Small intestine (tissue), 7 donors: ENCODE data around the gene CORO1C. TPM values are rescaled to one million over a fixed set of nuclear protein-coding genes. Genes with fewer than 3 reads are reported as not detected.

Source experiments
- DNase-seq, 2 donors: peaks; one replicate each; pipeline versions ENCODE4 v3.0.0 to v3.0.0-alpha.2; 2013
- FAIRE-seq: peaks from 2 replicates; lab custom pipeline; 2012; peaks lifted over from hg19 to GRCh38; lab: Jason Lieb, UNC
- H3K27ac ChIP-seq, 3 donors: one replicate each; pipeline ENCODE4 v1.5.1; 2013; ENCODE audit warnings: low read length in 2 of 3, mild to moderate bottlenecking in 2 of 3, control low read depth in 1 of 3, inconsistent platforms in 1 of 3, low read depth in 1 of 3, moderate library complexity in 1 of 3
- H3K27me3 ChIP-seq, 3 donors: one replicate each; pipeline ENCODE4 v1.6.1; 2013; ENCODE audit warnings: low read length in 3 of 3, inconsistent platforms in 1 of 3; ENCODE audit not compliant: control insufficient read depth in 3 of 3, insufficient read depth in 3 of 3
- H3K36me3 ChIP-seq, 3 donors: one replicate each; pipeline ENCODE4 v1.6.1; 2013; ENCODE audit warnings: low read length in 3 of 3, inconsistent platforms in 1 of 3, low read depth in 1 of 3, mild to moderate bottlenecking in 1 of 3, moderate library complexity in 1 of 3; ENCODE audit not compliant: control insufficient read depth in 3 of 3, insufficient read depth in 2 of 3
- H3K4me1 ChIP-seq, 3 donors: one replicate each; pipeline ENCODE4 v1.6.1; 2013; ENCODE audit warnings: low read length in 2 of 3, inconsistent platforms in 1 of 3, low read depth in 1 of 3, mild to moderate bottlenecking in 1 of 3, moderate library complexity in 1 of 3; ENCODE audit not compliant: control insufficient read depth in 3 of 3, insufficient read depth in 2 of 3
- H3K4me3 ChIP-seq, 3 donors: one replicate each; pipeline ENCODE4 v1.5.1; 2013; ENCODE audit warnings: low read length in 3 of 3, control low read depth in 1 of 3, inconsistent platforms in 1 of 3, low read depth in 1 of 3, mild to moderate bottlenecking in 1 of 3, moderate library complexity in 1 of 3
- H3K9me3 ChIP-seq, 2 donors: one replicate each; pipeline ENCODE4 v1.6.1; 2013; ENCODE audit warnings: low read depth in 1 of 2, low read length in 1 of 2; ENCODE audit not compliant: control insufficient read depth in 2 of 2, insufficient read depth in 1 of 2
- WGBS, 3 donors: extraction: QIAGEN DNeasy Blood & Tissue Kit; methylation state at CpG; one replicate each; pipeline ENCODE4 v1.1.7; 2013; 5-methylcytosine and 5-hydroxymethylcytosine counted together
- polyA plus RNA-seq, 4 donors: library from polyadenylated mRNA; stranded (reverse) in 3 of 4; unstranded in 1 of 4; fragments of 200-250 nt in 3 of 4; fragments of 120-200 nt in 1 of 4; gene quantifications; one replicate each; pipeline versions ENCODE4 v1.2.1 to v1.2.3, GENCODE V29; 2013
- donor health status: healthy with polysubstance abuse.
- donor health status: control.
- donor health status: control.
- donor health status: Bipolar disorder and iron deficiency.
- donor health status: healthy.

The CORO1C gene
- polyA plus RNA-seq, 4 donors = 22.2 to 59.2 (median 33.0) TPM

- no peak for DNase-seq
- Histone ChIP-seq H3K4me1 (peaks cover 0 to 6% (median 4%) of the 10 kb centered on the region in 3 donors), H3K36me3 (no peaks in the 10 kb centered on the region), H3K9me3 (no peaks in the 10 kb centered on the region), H3K4me3 (no peak overlapping the region), H3K27me3 (peaks cover 0 to 12% (median 0%) of the 10 kb centered on the region in 3 donors), H3K27ac (peak overlapping the region in 2 of 3 donors; percentile 15 to 32)
- no peak for FAIRE-seq
- WGBS, 3 donors = 44 to 54% (median 49%) methylated on average over 17 to 18 of the region's 18 CpGs
Observed at GRCh38 chr12:108638141-108638827, 93.0 kb downstream of the CORO1C start.

GRCh38 chr12:108637222-108637971 lies 93.9 kb downstream of the CORO1C start:
- peaks cover 0 to 6% (median 4%) of the 10 kb centered on the region in 3 donors for H3K4me1 ChIP-seq

GRCh38 chr12:108635997-108636808 lies 95.1 kb downstream of the CORO1C start:
- DNase-seq (no peak), FAIRE-seq (no peak)
- Histone ChIP-seq H3K4me1 (peaks cover 0 to 6% (median 4%) of the 10 kb centered on the region in 3 donors), H3K4me3 (no peak overlapping the region), H3K27ac (peak overlapping the region in 1 of 3 donors; percentile 90), H3K27me3 (peaks cover 0 to 12% (median 0%) of the 10 kb centered on the region in 3 donors), H3K9me3 (no peaks in the 10 kb centered on the region), H3K36me3 (no peaks in the 10 kb centered on the region)
- WGBS, 3 donors = 60 to 69% (median 61%) methylated on average over 6 of the region's 6 CpGs

More at GRCh38 chr12:108637222-108637971, 93.9 kb downstream of the CORO1C start:
- H3K9me3 ChIP-seq = no peaks in the 10 kb centered on the region
- DNase-seq (no peak), FAIRE-seq (no peak)
- peaks cover 0 to 12% (median 0%) of the 10 kb centered on the region in 3 donors for H3K27me3 ChIP-seq
- H3K36me3 ChIP-seq = no peaks in the 10 kb centered on the region
- peak overlapping the region in 1 of 3 donors; percentile 45 for H3K27ac ChIP-seq
- 78 to 82% (median 80%) methylated on average over 7 of the region's 7 CpGs for WGBS, 3 donors
- no peak overlapping the region for H3K4me3 ChIP-seq

- Histone ChIP-seq H3K9me3 (no peaks in the 10 kb centered on the region), H3K4me3 (no peak overlapping the region), H3K4me1 (peaks cover 0 to 6% (median 4%) of the 10 kb centered on the region in 3 donors), H3K27me3 (peaks cover 0 to 12% (median 0%) of the 10 kb centered on the region in 3 donors), H3K36me3 (no peaks in the 10 kb centered on the region), H3K27ac (peak overlapping the region in 1 of 3 donors; percentile 90)
- DNase-seq (peak in 1 of 2 donors; percentile 36), FAIRE-seq (no peak)
- WGBS, 3 donors = 44 to 61% (median 45%) methylated on average over 15 of the region's 15 CpGs
Observed at GRCh38 chr12:108635201-108635996, 95.9 kb downstream of the CORO1C start.

- WGBS, 3 donors = 63 to 65% (median 63%) methylated on average over 4 of the region's 4 CpGs
- peaks cover 0 to 12% (median 4%) of the 10 kb centered on the region in 3 donors for H3K4me1 ChIP-seq
Observed at GRCh38 chr12:108634341-108634751, 97.0 kb downstream of the CORO1C start.

GRCh38 chr12:108633534-108634248 lies 97.6 kb downstream of the CORO1C start, which contains the start of gene SELPLG:
SELPLG (minus strand) TSS chr12:108633894; CDS start chr12:108624307, 9,587 bp downstream.
- Histone ChIP-seq H3K36me3 (no peaks in the 10 kb centered on the region), H3K27ac (peak within 1 kb of the TSS in 2 of 3 donors; percentile 52 to 90)

More at GRCh38 chr12:108634341-108634751, 97.0 kb downstream of the CORO1C start:
- FAIRE-seq (no peak), DNase-seq (no peak)
- Histone ChIP-seq H3K9me3 (no peaks in the 10 kb centered on the region), H3K27me3 (peaks cover 0 to 12% (median 0%) of the 10 kb centered on the region in 3 donors), H3K36me3 (no peaks in the 10 kb centered on the region), H3K4me3 (no peak overlapping the region), H3K27ac (peak overlapping the region in 1 of 3 donors; percentile 90)

GRCh38 chr12:108633081-108633533 lies 98.2 kb downstream of the CORO1C start:
- DNase-seq (no peak), FAIRE-seq (no peak)
- no peaks in the 10 kb centered on the region for H3K9me3 ChIP-seq
- H3K4me3 ChIP-seq = peak overlapping the region; percentile 9 to 35 (median 18)
- peaks cover 0 to 2% (median 0%) of the 10 kb centered on the region in 3 donors for H3K27me3 ChIP-seq
- H3K27ac ChIP-seq = peak overlapping the region in 2 of 3 donors; percentile 52 to 90
- peaks cover 0 to 19% (median 10%) of the 10 kb centered on the region in 3 donors for H3K4me1 ChIP-seq
- H3K36me3 ChIP-seq = no peaks in the 10 kb centered on the region
- WGBS, 3 donors = 82 to 92% (median 83%) methylated on average over 7 of the region's 7 CpGs

More at GRCh38 chr12:108633534-108634248, 97.6 kb downstream of the CORO1C start, which contains the start of gene SELPLG:
- Histone ChIP-seq H3K4me3 (peak within 1 kb of the TSS; percentile 9 to 35 (median 18)), H3K4me1 (peaks cover 0 to 14% (median 4%) of the 10 kb centered on the region in 3 donors), H3K9me3 (no peaks in the 10 kb centered on the region), H3K27me3 (peaks cover 0 to 8% (median 0%) of the 10 kb centered on the region in 3 donors)
- FAIRE-seq (no peak), DNase-seq (peak in 1 of 2 donors; percentile 59)
- WGBS, 3 donors = 58 to 73% (median 62%) methylated on average over 13 to 14 of the region's 14 CpGs
